HAP-1 (cell line): ENCODE data around the gene MCFD2.

Source experiments
- DNase-seq, 2 experiments: peaks; one replicate each; pipeline ENCODE4 v3.0.0-alpha.2; 2016 to 2020; ENCODE audit warnings: low spot score in 2 of 2
- H3K27me3 ChIP-seq: fragments of 250-450 bp; sonication (Bioruptor Pico); 2 replicates; pipeline ENCODE4 v1.5.1; 2020; ENCODE audit warnings: low read depth, mild to moderate bottlenecking, moderate library complexity
- H3K36me3 ChIP-seq: fragments of 250-450 bp; sonication (Bioruptor Pico); replicated peaks from 2 replicates; pipeline ENCODE4 v1.5.1; 2020; ENCODE audit warnings: mild to moderate bottlenecking
- H3K4me1 ChIP-seq: fragments of 250-450 bp; sonication (Bioruptor Pico); 2 replicates; pipeline ENCODE4 v1.5.1; 2020; ENCODE audit warnings: mild to moderate bottlenecking
- H3K4me3 ChIP-seq: fragments of 250-450 bp; sonication (Bioruptor Pico); 2 replicates; pipeline ENCODE4 v1.5.1; 2020; ENCODE audit warnings: mild to moderate bottlenecking, moderate library complexity
- H3K9me3 ChIP-seq: fragments of 250-450 bp; sonication (Bioruptor Pico); 2 replicates; pipeline ENCODE4 v1.5.1; 2020; ENCODE audit warnings: mild to moderate bottlenecking, moderate library complexity
- in situ Hi-C: fragments of 300-500 bp; cut with MboI; formaldehyde crosslinking; loops from 3 replicates; pipeline ENCODE4 v1.14.3; 2020; ENCODE audit warnings: low sequenced_read_pairs, inconsistent platforms, mixed read lengths

The MCFD2 gene

GRCh38 chr2:46865181-46865970 lies 50.2 kb downstream of the MCFD2 start:
- Histone ChIP-seq H3K4me3 (no peak overlapping the region), H3K9me3 (peaks cover 2% of the 10 kb centered on the region; the same call in 1 of the 2 replicates), H3K4me1 (no peaks in the 10 kb centered on the region), H3K27me3 (no peaks in the 10 kb centered on the region), H3K36me3 (no peaks in the 10 kb centered on the region)
- DNase-seq: no peak
- in situ Hi-C loops: no loop called here

- no peak for DNase-seq
- Histone ChIP-seq H3K9me3 (peaks cover 2% of the 10 kb centered on the region; the same call in 1 of the 2 replicates), H3K4me1 (no peaks in the 10 kb centered on the region), H3K36me3 (no peaks in the 10 kb centered on the region), H3K27me3 (no peaks in the 10 kb centered on the region), H3K4me3 (no peak overlapping the region)
- in situ Hi-C loops: no loop called here
These were observed 51.7 kb downstream of the MCFD2 start for GRCh38 chr2:46863882-46864281.

- in situ Hi-C loops: no loop called here
- Histone ChIP-seq H3K4me1 (no peaks in the 10 kb centered on the region), H3K27me3 (no peaks in the 10 kb centered on the region), H3K9me3 (peaks cover 2% of the 10 kb centered on the region; the same call in 1 of the 2 replicates), H3K4me3 (no peak overlapping the region), H3K36me3 (no peaks in the 10 kb centered on the region)
- DNase-seq: no peak
These were observed 53.1 kb downstream of the MCFD2 start for GRCh38 chr2:46862514-46862913.

GRCh38 chr2:46861916-46862315 lies 53.7 kb downstream of the MCFD2 start:
- H3K36me3 ChIP-seq: no peaks in the 10 kb centered on the region
- peaks cover 2% of the 10 kb centered on the region; the same call in 1 of the 2 replicates for H3K9me3 ChIP-seq
- H3K27me3 ChIP-seq: no peaks in the 10 kb centered on the region
- in situ Hi-C loops: no loop called here
- no peaks in the 10 kb centered on the region for H3K4me1 ChIP-seq
- H3K4me3 ChIP-seq: no peak overlapping the region
- no peak for DNase-seq

GRCh38 chr2:46859482-46859881 lies 56.1 kb downstream of the MCFD2 start:
- in situ Hi-C loops: no loop called here
- Histone ChIP-seq H3K27me3 (no peaks in the 10 kb centered on the region), H3K9me3 (no peaks in the 10 kb centered on the region), H3K36me3 (no peaks in the 10 kb centered on the region), H3K4me1 (no peaks in the 10 kb centered on the region), H3K4me3 (no peak overlapping the region)
- no peak for DNase-seq

GRCh38 chr2:46858702-46859090 lies 56.9 kb downstream of the MCFD2 start:
- Histone ChIP-seq H3K4me1 (no peaks in the 10 kb centered on the region), H3K27me3 (no peaks in the 10 kb centered on the region), H3K9me3 (no peaks in the 10 kb centered on the region), H3K4me3 (no peak overlapping the region), H3K36me3 (no peaks in the 10 kb centered on the region)
- no peak for DNase-seq
- in situ Hi-C loops: no loop called here

- no peak for DNase-seq
- no peaks in the 10 kb centered on the region for H3K4me1 ChIP-seq
- H3K27me3 ChIP-seq: no peaks in the 10 kb centered on the region
- no peaks in the 10 kb centered on the region for H3K36me3 ChIP-seq
- H3K9me3 ChIP-seq: no peaks in the 10 kb centered on the region
- in situ Hi-C loops: no loop called here
- H3K4me3 ChIP-seq: no peak overlapping the region
These were observed 57.5 kb downstream of the MCFD2 start for GRCh38 chr2:46857871-46858701.

- DNase-seq: no peak
- Histone ChIP-seq H3K4me3 (no peak overlapping the region), H3K9me3 (no peaks in the 10 kb centered on the region), H3K27me3 (no peaks in the 10 kb centered on the region), H3K36me3 (no peaks in the 10 kb centered on the region), H3K4me1 (no peaks in the 10 kb centered on the region)
- in situ Hi-C loops: no loop called here
These were observed 59.3 kb downstream of the MCFD2 start for GRCh38 chr2:46856336-46856735.

- H3K4me1 ChIP-seq: no peaks in the 10 kb centered on the region
- H3K9me3 ChIP-seq: no peaks in the 10 kb centered on the region
These were observed 59.8 kb downstream of the MCFD2 start for GRCh38 chr2:46855805-46856204.

GRCh38 chr2:46854260-46854659 lies 61.3 kb downstream of the MCFD2 start:
- Histone ChIP-seq H3K4me3 (no peak overlapping the region), H3K27me3 (no peaks in the 10 kb centered on the region), H3K9me3 (no peaks in the 10 kb centered on the region), H3K4me1 (no peaks in the 10 kb centered on the region), H3K36me3 (no peaks in the 10 kb centered on the region)
- DNase-seq: no peak
- in situ Hi-C loops: no loop called here

More at GRCh38 chr2:46855805-46856204, 59.8 kb downstream of the MCFD2 start:
- no peaks in the 10 kb centered on the region for H3K27me3 ChIP-seq
- H3K36me3 ChIP-seq: no peaks in the 10 kb centered on the region
- in situ Hi-C loops: no loop called here
- DNase-seq: no peak
- no peak overlapping the region for H3K4me3 ChIP-seq

- in situ Hi-C loops: no loop called here
- no peaks in the 10 kb centered on the region for H3K9me3 ChIP-seq
- no peak for DNase-seq
- H3K36me3 ChIP-seq: no peaks in the 10 kb centered on the region
- H3K27me3 ChIP-seq: no peaks in the 10 kb centered on the region
- H3K4me1 ChIP-seq: no peaks in the 10 kb centered on the region
- H3K4me3 ChIP-seq: no peak overlapping the region
These were observed 63.0 kb downstream of the MCFD2 start for GRCh38 chr2:46852598-46852997.

- Histone ChIP-seq H3K36me3 (no peaks in the 10 kb centered on the region), H3K27me3 (no peaks in the 10 kb centered on the region), H3K9me3 (no peaks in the 10 kb centered on the region), H3K4me3 (no peak overlapping the region), H3K4me1 (no peaks in the 10 kb centered on the region)
- no peak for DNase-seq
- in situ Hi-C loops: no loop called here
These were observed 63.5 kb downstream of the MCFD2 start for GRCh38 chr2:46852124-46852523.
